ENCODE data around the gene IFNL1.

IFNL1 gene

GRCh38 chr19:39342647-39343305 lies 46.6 kb downstream of the IFNL1 start:
- H3K4me3 ChIP-seq (ENCODE audit: low read length): peak overlapping the region; percentile 72
- TF ChIP-seq CTCF (conservative IDR thresholded peaks at IDR 0.05; ENCODE audit: low read length): no peak
- no peak for DNase-seq (ENCODE audit: low read depth)

- peak; percentile 13 for TF ChIP-seq CTCF (conservative IDR thresholded peaks at IDR 0.05; ENCODE audit: low read length)
These were observed 49.7 kb downstream of the IFNL1 start for GRCh38 chr19:39345956-39346355.

GRCh38 chr19:39347332-39348164 lies 51.3 kb downstream of the IFNL1 start:
- no peak for TF ChIP-seq CTCF (conservative IDR thresholded peaks at IDR 0.05; ENCODE audit: low read length)
- H3K4me3 ChIP-seq (ENCODE audit: low read length): no peak overlapping the region

More at GRCh38 chr19:39345956-39346355, 49.7 kb downstream of the IFNL1 start:
- no peak overlapping the region for H3K4me3 ChIP-seq (ENCODE audit: low read length)
- no peak for DNase-seq (ENCODE audit: low read depth)

More at GRCh38 chr19:39347332-39348164, 51.3 kb downstream of the IFNL1 start:
- DNase-seq (ENCODE audit: low read depth): no peak
